Measurements from ENCODE around the gene PROCA1.
"Not testable (repeated sequence)": the region's sequence is repeated elsewhere in the genome, so short reads cannot be mapped to it uniquely, and the experiment has no call there.

Gene PROCA1

DNA sequence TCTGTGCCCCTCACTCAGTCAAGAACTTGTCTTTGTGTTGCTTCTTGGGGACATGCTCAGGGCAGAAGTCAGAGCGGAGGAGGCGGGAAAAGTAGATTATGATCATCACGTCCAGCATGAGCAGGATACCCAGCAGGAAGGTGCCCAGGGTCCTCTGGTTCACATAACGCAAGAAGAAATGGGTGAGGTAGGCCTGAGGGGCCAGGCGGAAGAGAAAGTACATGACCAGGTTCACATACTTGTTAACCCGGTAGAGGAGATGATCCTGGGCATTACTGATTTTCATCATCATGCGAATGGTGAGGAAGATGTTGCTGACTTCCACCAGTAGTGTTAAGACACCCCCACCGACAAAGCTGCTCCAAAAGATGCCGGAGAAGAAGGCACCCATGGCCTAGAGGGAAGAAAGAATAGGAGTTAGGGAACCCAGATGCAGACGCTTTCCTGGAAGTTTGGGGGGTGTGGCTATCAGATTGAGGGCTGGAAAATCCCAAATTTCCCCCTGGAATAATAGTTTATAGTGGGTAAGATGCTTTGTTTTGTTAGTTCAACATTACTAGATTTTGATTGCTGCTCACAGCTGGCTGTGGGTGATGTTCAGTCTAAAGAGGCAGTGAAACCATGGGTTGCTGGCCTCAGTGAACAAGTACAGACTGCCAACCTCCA is 12.9 kb upstream of the PROCA1 start:
- DNase-seq, result no peak

DNA sequence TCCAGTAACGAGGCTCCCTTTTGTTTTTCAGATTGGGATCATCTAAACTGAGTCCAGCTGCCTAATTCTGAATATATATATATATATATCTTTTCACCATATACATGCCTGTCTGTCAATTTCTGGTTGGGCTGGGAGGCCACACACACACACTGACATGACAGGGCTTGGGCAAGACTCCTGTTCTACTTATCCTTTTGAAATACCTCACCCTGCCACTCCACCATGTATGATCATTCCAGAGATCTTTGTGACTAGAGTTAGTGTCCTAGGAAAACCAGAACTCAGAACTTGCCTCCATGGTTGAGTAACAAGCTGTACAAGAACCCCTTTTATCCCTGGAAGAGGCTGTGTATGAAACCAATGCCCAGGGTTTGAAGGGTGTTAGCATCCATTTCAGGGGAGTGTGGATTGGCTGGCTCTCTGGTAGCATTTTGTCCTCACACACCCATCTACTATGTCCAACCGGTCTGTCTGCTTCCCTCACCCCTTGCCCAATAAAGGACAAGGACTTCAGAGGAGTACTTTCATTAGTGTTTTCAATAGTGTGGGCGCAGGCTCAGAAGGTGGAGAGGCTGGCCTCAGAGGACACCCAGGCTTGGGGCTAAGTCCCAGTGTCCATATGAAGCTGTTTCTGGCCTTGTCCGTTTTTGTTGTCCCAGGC is 12.3 kb upstream of the PROCA1 start:
- not testable (repeated sequence) for DNase-seq

DNA sequence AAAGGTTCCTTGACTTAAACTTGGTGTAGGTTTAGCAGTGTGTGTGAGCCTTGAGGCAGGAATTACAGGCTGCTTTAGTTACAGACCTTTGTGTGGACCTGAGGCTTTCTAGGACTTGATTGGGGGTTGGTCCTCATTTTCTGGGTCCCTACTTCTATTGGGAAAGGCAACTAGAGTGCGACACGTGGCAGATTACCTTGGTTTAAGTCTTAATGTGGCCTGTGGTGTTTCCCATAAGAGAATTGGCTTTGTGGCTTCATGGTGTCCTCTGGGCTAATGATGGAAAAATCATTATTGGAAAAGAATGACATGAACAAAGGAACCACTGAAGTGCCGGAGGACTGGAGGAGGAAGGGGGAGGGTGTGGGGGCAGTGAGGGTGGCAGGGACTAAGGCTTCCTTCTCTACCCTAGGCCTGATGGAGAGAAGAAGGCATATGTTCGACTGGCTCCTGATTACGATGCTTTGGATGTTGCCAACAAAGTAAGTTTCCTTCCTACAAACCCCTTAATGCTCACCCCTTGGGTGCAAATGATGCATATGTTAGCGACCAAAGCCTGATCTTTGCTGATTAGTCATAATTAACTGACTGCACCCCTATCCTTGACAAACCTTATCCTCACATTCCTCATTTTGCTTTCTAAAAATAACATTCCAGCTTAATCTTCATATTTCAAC is 11.6 kb upstream of the PROCA1 start:
- no peak for DNase-seq

DNA sequence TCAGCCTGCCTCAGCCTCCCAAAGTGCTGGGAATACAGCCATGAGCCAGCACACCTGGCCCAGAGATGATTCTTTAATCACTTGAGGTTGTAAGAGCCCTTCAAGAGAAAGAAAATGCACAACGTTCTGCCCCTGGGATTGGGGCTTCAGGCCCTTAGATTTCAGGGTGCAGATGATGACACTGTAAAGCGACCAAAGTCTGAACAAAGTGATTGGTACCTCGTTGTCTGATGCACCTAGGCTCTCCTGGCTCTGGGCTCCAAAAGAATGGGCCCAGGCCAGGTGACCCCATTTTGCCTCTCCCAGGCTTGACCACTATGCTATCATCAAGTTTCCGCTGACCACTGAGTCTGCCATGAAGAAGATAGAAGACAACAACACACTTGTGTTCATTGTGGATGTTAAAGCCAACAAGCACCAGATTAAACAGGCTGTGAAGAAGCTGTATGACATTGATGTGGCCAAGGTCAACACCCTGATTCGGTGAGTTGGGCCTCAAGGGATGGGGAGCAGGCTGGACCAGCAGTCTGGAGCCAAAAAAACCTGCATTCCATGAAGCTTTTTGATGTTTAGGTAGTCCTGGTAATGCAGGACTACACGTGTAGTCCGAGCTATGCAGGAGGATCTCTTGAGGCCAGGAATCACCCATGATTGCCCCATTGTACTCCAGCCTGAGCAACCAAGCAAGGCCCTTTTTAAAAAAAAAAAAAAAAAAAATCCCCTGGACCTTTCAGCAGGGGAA is 10.9 kb upstream of the PROCA1 start:
- DNase-seq, result no peak

DNA sequence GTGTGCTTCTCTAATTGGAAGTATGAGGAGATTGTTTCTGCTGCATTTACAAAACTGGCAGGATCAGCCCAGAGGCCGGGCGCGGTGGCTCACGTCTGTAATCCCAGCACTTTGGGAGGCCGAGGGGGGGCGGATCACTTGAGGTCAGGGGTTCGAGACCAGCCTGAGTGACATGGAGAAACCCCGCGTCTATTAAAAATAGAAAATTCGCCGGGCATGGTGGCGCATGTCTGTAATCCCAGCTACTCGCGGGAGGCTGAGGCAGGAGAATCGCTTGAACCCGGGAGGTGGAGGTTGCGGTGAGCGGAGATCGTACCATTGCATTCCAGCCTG is 9.3 kb upstream of the PROCA1 start:
- DNase-seq, result not testable (repeated sequence)

DNA sequence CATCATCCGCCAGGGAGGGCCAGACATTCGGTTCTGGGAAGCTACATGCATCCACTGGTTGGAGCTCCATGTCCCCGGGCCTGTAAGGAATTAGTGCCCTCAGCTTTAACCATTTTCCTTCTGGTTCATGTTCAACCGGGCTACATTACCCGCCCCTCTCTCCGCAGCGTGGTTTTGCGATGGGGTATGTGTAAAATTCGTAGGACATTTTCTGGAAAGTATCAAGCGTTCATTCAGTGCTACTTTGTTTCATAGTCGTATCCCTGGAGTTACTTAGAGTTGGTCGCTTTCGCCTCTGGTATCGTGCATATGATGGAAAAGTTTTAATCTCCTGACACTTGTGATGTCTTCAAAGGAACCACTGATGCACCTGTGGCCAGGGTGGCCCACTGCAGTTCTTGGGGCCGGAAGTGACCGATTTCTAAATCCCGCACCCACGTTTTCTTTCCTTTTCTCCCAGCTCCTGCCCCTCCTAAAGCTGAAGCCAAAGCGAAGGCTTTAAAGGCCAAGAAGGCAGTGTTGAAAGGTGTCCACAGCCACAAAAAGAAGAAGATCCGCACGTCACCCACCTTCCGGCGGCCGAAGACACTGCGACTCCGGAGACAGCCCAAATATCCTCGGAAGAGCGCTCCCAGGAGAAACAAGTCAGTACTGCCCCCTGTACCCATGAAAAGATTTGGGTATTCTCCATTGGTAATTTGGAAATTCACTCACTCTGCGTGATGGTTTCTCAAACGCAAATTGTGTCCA is 8.7 kb upstream of the PROCA1 start:
- DNase-seq, result peak; percentile 52

DNA sequence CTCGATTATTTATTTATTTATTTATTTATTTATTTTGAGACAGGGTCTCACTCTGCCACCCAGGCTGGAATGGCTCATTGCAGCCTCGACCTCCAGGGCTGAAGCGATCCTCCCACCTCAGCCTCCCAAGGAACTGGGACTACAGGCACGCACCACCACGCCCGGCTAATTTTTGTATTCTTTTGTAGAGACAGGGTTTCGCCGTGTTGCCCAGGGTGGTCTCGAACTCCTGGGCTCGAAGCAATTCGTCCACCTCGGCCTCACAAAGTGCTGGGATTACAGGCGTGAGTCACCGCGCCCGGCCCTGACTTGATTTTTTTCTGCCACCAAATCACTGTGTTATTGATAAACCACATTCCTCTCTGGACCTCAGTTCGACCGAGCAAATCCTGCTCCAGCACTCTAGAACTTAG is 7.3 kb upstream of the PROCA1 start:
- no peak for DNase-seq

DNA sequence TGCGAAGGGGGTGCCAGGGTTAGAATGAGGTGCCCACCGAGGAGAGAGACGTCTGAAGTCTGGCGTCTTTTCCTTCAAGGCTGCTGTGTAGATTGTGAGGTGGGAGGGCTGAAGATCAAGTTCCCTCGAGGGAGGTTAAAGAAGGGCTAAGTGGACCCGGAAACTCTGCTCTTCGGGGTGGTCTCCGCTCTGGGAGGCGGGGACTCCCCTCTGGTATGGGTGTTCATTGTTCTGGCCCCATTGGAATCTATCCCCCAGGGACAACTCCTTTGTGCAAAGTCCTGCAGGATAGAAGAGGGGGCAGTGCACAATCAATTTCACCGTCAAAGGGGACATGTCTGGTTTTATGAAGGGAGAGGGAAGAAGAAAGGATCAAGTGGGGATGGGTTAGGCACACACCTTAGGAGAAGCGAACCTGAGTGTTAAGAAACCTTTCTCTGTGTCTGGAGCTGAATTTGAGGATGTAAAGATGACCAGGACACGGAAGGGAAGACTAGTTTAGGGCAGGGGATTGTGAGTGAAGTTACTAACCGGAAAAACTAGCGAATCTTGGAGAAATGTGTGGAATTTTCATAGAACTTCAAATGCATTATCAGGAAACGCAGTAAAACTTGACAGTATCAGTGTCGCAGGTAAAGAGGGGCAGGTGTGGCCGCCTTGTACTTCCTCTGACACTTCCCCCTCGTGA is 6.8 kb upstream of the PROCA1 start:
- no peak for DNase-seq

DNA sequence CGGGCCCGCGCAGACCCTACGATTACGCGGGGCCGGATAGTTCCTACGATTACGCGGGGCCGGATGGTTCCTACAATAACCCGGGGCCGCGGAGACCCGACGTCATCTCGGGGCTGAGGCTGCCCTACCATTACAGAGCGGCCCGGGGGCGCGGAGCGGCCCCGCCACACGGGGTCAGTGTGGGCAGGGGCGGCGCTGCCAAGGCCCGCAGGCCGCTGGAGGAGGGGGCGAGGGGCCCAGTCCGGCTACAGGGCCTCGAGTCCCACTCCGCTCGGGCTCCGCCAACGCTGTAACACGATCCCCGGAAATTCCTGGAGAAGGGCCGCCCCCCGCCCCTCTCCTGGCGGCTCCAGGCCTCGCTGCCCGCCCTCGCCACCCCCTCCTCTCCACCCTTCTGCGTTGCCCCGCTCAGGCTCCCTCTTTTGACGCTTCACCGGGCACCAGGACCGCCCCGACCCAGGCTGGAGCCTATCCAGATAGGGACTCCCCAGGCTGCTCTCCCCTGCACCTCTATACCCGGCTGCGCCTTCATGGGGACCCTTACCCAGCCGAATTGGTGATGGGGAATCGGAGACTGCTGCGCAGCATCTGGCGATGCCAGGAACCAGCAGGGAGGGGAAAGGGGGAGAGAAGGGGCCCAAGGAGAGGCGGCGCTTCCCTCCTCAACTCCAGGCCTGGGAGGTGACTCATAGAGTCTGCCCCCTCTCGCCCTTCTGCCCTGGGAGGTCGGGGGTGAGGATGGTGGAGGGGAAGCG is 6.1 kb upstream of the PROCA1 start, which contains the start of gene RAB34:
RAB34 (minus strand) TSS at position 291 of the 755 bp plus-strand sequence. CDS start 602 bp downstream, outside the sequence.
- DNase-seq, result peak; percentile 25

DNA sequence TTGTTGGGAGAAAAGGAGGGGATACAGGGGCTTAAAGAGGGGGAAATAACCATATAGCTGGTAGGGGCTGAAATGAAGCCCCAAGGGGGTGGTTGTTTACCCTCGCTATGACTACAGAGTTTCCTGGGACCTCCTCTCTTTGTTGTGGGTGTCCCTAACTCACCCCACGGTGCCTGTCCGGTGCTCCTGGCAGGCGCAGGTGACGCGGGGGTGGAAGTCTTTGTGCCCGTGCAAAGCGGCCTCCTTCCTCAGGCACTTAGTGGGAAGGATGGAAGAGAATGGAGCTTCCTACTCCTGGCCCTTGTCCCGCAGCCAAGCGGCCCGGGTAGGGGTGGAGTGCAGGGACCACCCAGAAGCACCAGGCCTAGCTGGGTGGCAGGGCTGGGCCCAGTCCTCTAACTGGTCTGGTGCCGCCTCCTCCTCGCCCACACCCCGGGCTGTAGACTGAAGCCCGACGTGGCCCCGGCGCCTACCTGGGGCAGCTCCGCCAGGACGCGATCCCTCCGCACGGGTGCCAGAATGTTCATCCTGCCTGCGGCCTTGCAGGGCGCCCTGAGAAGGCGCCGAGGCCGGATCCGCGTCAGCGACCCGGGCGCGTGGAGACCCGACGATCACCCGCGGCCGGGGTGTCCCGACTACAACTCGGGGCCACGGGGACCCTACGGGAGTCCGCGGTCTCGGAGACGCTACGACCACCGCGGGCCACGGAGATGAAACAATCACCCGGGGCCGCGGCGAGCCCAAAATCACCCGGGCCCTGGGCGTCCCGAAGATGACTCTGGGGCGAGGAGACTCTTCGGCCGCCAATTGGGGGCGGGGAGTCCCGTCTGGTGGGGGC is 5.3 kb upstream of the PROCA1 start:
- DNase-seq, result no peak

DNA sequence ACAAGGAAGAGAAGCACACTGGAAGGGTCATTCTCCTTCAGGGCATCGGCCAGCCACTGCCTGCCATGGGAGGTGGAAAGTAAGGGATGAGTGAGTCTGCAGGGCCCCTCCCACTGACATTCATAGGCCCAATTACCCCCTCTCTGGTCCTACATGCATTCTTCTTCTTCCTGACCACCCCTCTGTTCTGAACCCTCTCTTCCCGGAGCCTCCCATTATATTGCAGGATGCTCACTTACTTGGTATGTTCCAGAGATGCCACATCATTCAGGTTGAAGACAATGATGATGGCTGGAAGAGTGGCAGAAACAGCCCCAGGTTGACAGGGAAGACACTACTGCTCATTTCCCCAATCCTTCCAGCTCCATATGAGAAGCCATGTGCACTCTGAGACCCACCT is 3.5 kb upstream of the PROCA1 start:
- no peak for DNase-seq

DNA sequence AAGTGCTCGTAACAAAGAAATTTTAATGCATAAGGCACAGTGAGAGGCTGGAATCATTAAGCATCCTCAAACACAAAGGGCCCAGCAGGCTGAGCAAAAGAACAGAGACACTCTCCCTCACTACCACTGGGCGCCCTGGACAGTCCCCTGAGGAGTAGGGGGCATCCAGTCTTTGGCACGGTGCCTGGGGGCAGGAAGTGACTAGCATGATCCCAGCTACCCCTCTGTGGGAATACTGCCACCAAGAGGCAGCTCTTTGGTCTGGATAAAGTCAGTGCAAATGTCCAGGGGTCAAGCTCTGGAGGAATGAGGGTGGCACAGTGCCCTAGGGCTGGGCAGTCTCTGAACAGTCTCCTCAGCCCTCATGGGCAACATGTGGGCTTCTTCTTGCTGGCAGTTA is 2.6 kb upstream of the PROCA1 start:
- no peak for DNase-seq

DNA sequence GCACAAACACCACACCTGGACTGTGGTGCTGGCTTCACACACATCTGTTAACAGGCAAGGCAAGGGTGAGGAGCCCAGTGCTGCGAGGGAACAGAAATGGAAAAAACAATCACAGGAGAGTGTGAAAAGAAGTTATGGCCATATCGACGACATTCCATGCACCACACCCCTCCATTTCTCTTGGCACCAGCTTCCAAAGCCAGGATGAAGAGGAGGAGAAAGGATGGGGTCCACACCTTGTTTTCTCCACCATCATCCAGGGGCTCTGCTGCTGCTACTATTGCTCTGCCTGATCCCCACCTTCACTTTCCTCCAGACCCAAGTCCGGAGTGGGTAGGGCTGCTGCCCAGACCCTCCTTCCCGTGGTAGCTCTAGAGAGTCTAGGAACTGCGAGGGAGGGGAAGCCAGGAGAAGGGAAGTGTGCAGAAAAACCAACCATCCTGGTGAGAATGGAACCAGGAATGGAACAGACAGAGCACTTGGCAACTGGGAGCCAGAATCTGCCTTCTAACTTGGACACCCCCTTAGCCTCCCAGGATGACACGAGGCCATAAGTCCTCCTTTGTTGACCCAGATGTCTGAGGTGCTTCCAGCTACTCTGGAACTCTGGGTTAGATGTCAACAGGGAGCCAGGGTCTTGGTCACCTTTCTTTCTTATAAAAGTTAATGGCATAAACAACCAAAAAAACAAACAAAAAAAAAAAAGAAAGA is 1.2 kb upstream of the PROCA1 start:
- DNase-seq, result no peak

DNA sequence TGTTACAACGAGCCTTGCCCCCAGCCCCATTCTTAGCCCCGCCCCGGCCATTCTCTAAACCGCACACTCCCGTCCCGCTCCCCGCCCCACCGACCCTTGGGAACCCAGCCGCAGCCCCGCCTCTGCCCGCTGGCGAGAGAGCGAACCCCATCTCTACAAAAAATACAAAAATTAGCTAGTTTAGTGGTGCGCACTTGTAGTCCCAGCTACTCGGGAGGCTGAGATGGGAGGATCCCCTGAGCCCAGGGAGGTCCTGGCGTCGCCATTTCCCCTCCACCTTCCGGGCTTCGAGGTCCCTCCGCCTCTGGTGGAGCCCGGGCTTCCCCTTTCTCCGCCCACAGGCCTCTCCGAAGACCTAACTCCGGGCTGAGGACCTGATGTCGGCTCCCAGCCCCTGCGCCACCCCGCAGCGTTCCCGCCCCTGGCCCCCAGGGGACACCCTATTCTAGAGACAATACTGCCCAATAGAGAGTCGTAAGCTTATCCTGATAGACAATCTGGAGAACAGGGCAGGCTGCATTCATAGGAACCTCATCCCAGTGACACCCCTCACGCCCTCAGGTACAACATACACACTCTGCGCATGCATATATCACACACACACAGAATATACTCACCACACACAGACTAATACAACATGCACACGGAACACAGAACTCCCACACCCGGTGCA is 480 bp upstream of the PROCA1 start:
- DNase-seq, result peak; percentile 68

DNA sequence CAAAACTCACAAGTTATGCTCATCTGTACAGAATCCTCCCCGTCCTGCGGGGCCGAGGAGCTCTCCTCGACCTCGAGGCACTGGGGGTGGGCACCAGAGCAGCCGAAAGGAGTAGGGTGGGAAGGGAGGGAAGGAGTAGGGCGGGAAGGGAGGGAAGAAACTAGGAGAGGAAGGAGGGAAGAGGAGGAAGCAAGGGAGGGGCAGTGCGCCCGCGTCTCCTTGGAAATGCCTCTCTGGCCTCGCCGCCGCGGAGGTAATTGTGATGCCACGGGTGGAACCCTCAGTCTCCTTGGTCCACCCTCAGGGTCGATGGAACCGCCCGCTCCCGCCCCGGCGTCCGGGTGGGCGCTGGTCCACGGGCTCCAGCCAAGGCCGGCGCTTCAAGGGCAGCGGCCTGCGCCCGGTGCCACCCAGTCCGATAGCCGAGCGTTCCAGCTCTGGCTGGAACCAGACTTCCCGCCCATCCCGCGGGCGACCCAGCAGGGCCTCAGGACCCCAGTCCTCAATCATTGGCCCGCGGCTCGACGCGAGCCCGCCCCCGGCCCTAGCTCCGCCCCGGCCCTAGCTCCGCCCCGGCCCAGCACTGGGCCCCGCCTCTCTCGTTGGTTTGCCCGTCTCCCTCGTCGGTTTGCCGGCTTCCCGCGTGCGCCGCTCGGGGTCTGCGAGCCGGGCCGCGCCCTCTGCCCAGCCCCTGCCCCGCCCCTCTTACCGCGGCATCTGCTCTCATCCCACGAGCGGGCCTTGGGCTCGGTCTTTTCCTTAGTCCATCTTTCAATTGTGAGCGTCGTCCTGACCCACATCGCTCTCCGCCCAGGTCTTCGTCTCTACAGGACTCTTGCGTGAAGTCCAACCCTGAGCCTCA is 596 bp downstream of the PROCA1 start:
- DNase-seq, result peak; percentile 89

DNA sequence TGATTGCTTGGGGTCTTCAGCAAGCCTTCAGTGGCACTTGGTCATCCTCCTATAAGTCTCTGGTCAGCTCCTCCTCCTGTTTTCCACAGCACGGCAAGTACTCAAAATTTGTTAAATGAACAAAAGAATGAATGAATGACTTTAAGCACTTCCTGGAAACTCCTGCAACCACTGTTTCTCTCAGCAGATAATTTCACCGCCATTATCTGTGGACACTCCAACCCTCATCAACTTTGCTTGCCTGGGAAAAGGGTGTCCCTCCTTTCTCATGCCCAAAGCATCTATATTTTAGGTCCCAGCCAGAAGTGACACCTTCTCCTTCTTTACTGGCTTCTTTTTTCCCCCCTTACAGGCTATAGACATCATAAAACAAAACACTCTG is 4.4 kb downstream of the PROCA1 start:
- no peak for DNase-seq

DNA sequence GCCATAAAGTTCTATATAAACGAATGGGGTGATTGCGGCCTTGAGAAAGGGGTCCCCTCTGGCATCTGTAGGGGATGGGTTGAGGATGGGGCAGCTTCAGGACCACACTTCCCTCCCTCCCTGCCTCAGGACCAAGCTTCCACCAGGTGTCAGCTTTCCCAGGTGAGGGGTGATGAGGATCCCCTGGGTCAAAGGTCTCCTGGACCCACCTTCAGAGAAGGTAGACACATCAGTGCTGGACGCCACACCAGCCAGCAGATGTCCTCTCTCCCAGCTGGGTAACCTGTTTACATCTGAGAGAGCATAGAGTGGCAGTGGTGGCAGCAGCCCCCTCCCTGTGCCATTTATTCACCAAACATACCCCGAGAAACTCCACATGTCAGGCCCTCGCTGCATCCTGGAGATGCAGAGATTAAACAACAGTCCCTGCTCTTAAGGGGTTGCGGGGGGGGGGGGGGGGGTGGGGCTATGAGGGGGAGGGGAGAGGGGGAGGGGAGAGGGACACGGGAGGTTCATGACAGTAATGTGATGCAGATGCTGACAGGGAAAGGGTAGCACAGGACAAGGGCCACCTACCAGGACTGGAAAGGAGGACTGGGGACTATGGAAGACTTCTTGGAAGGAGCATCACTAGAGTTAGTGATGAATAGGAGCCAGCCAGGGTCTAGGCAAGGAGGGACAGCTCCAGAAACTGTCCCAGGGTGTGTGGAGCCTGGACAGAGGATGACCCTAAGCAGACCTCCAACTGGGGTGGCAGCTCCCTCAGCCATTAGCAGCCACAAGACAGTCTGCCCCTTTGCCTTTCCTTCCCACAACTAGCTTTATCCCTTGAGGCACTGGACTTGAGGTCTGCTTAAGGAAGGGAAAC is 5.0 kb downstream of the PROCA1 start:
- DNase-seq, result no peak
